MM.1S (cell line): ENCODE data around the gene UBE2J2.

Experiments used
- DNase-seq: peaks from one replicate; pipeline ENCODE4 v3.0.0-alpha.2; 2015
- H2AFZ ChIP-seq: fragments of 300-600 bp; sonication (generic); 2 replicates; pipeline ENCODE4 v1.6.0; 2016; ENCODE audit warnings: antibody characterized with exemption, low read length
- H3F3A ChIP-seq: fragments of 300-600 bp; sonication (generic); 2 replicates; pipeline ENCODE4 v1.6.1; 2016; ENCODE audit warnings: mild to moderate bottlenecking, antibody characterized with exemption, low read length, moderate library complexity, mixed read lengths; ENCODE audit not compliant: insufficient read depth
- H3K27ac ChIP-seq: fragments of 300-600 bp; sonication (generic); 2 replicates; pipeline ENCODE4 v1.5.1; 2016; ENCODE audit warnings: mild to moderate bottlenecking, low read length
- H3K27me3 ChIP-seq: fragments of 300-600 bp; sonication (generic); replicated peaks from 2 replicates; pipeline ENCODE4 v1.6.0; 2016; ENCODE audit warnings: low read length; ENCODE audit not compliant: insufficient read depth
- H3K36me3 ChIP-seq: fragments of 300-600 bp; sonication (generic); replicated peaks from 2 replicates; pipeline ENCODE4 v1.6.1; 2016; ENCODE audit warnings: mild to moderate bottlenecking, low read length, mixed read lengths; ENCODE audit not compliant: insufficient read depth
- H3K4me1 ChIP-seq: fragments of 300-600 bp; sonication (generic); 2 replicates; pipeline ENCODE4 v1.6.1; 2016; ENCODE audit warnings: low read length, mixed read lengths
- H3K4me2 ChIP-seq: fragments of 300-600 bp; sonication (generic); 2 replicates; pipeline ENCODE4 v1.6.0; 2016; ENCODE audit warnings: low read depth, low read length
- H3K4me3 ChIP-seq: fragments of 300-600 bp; sonication (generic); 2 replicates; pipeline ENCODE4 v1.5.1; 2016; ENCODE audit warnings: low read length, mixed read lengths
- H3K79me2 ChIP-seq: fragments of 300-600 bp; sonication (generic); 2 replicates; pipeline ENCODE4 v1.6.1; 2016; ENCODE audit warnings: mixed run types, low read length, mixed read lengths
- H3K9ac ChIP-seq: fragments of 300-600 bp; sonication (generic); 2 replicates; pipeline ENCODE4 v1.6.1; 2016; ENCODE audit warnings: low read length, mixed read lengths
- H3K9me2 ChIP-seq: fragments of 300-600 bp; sonication (generic); replicated peaks from 2 replicates; pipeline ENCODE4 v1.6.1; 2016; ENCODE audit warnings: mild to moderate bottlenecking, low read length, mixed read lengths; ENCODE audit not compliant: insufficient read depth
- H3K9me3 ChIP-seq: fragments of 300-600 bp; sonication (generic); replicated peaks from 2 replicates; pipeline ENCODE4 v1.6.1; 2016; ENCODE audit warnings: mild to moderate bottlenecking, low read length, mixed read lengths; ENCODE audit not compliant: insufficient read depth
- H4K20me1 ChIP-seq: fragments of 300-600 bp; sonication (generic); 2 replicates; pipeline ENCODE4 v1.6.1; 2016; ENCODE audit warnings: mild to moderate bottlenecking, low read length, moderate library complexity, mixed read lengths; ENCODE audit not compliant: insufficient read depth
- CTCF ChIP-seq: fragments of 300-600 bp; sonication (generic); IDR thresholded peaks from 2 replicates; pipeline ENCODE4 v1.5.1; 2016; ENCODE audit warnings: antibody characterized with exemption, low read length, mixed read lengths
- EZH2 ChIP-seq: fragments of 300-600 bp; sonication (generic); optimal IDR thresholded peaks from 2 replicates; pipeline ENCODE3; 2017; ENCODE audit warnings: low read depth, mild to moderate bottlenecking, antibody characterized with exemption, low read length, mixed read lengths
- EZH2phosphoT487 ChIP-seq: fragments of 300-600 bp; sonication (generic); IDR thresholded peaks from 2 replicates; pipeline ENCODE4 v1.6.1; 2018; ENCODE audit warnings: antibody characterized with exemption, low read length

Gene UBE2J2

GRCh38 chr1:1273512-1274298 lies at the start of gene UBE2J2:
Gene UBE2J2 (minus strand): TSS chr1:1273854. CDS start chr1:1267992, 5,862 bp downstream.
- peak within 1 kb of the TSS; percentile 100 for H3K4me2 ChIP-seq
- no peaks in the 10 kb centered on the region for H3K36me3 ChIP-seq
- H3F3A ChIP-seq = no peaks in the 10 kb centered on the region
- H3K27me3 ChIP-seq = no peaks in the 10 kb centered on the region; the same call in 1 of the 2 replicates
- peak within 1 kb of the TSS; percentile 85 for H3K9ac ChIP-seq
- H3K27ac ChIP-seq = no peak within 1 kb of the TSS
- TF ChIP-seq EZH2 = no peak
- no peak for TF ChIP-seq EZH2phosphoT487
- TF ChIP-seq CTCF = no peak
- DNase-seq = peak; percentile 89
- peak within 1 kb of the TSS; percentile 92 for H2AFZ ChIP-seq
- peaks cover 10% of the 10 kb centered on the region for H3K4me1 ChIP-seq
- no peaks in the 10 kb centered on the region for H3K9me3 ChIP-seq
- H4K20me1 ChIP-seq = no peaks in the 10 kb centered on the region; the same call in 1 of the 2 replicates
- peak within 1 kb of the TSS; percentile 97 for H3K4me3 ChIP-seq
- H3K9me2 ChIP-seq = no peaks in the 10 kb centered on the region
- peaks cover 42% of the 10 kb centered on the region for H3K79me2 ChIP-seq

DNA sequence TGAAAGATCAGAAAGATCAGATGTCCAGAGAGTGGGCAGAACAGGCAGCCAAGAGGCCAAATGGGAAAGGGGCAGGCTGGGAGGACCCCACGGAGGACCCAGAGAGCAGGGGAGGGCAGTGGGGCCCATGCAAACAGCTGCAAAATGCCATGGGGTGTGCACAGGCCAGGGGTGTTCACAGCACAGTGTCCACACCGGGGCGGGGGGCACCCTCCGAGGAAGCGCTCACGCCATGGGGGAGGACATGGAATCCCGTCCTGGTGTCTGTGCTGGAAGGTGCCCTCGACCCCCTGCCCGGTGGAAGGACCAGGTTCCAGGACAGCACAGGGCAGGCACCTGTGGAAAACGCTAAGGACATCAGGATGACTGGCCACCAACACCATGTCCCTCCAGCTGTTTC lies 49.3 kb upstream of the UBE2J2 start:
- TF ChIP-seq EZH2phosphoT487 = no peak
- TF ChIP-seq EZH2 = no peak
- TF ChIP-seq CTCF = no peak
- Histone ChIP-seq H3K79me2 (peaks cover 80% of the 10 kb centered on the region), H3K9me2 (no peaks in the 10 kb centered on the region), H3K27me3 (no peaks in the 10 kb centered on the region), H3K4me2 (peak overlapping the region; percentile 66; the same call in 1 of the 2 replicates), H3F3A (0 out of 2 replicates have a peak, but pooled peaks cover 6% of the 10 kb centered on the region), H3K4me3 (no peak overlapping the region), H3K9ac (no peak overlapping the region), H3K27ac (no peak overlapping the region), H3K9me3 (no peaks in the 10 kb centered on the region), H2AFZ (no peak overlapping the region), H3K4me1 (peaks cover 3% of the 10 kb centered on the region; the same call in 1 of the 2 replicates), H4K20me1 (peaks cover 12% of the 10 kb centered on the region; the same call in 1 of the 2 replicates), H3K36me3 (no peaks in the 10 kb centered on the region)
- DNase-seq = no peak

DNA sequence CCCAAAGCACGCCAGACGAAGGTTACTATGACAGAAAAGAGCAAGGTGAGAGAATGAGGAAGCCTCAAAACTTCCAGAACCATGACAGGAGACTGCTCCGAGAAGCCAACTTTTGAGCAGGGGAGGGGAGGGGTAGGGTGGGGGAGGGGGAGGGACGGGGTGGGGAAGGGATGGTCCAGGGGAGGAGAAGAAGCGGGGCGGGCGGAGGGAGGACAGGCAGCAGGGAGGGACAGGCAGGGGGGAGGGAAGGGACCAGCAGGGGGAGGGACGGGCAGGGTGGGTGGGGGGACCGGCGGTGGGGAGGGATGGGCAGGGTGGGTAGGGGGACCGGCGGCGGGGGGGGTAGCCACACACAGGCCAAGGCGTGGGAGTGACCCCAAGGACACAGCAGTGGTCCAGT lies 48.8 kb upstream of the UBE2J2 start:
- H3K4me1 ChIP-seq = peaks cover 3% of the 10 kb centered on the region; the same call in 1 of the 2 replicates
- no peak overlapping the region for H3K9ac ChIP-seq
- no peak for DNase-seq
- H3K36me3 ChIP-seq = 0 out of 2 replicates have a peak, but pooled peaks cover 3% of the 10 kb centered on the region
- no peak for TF ChIP-seq EZH2
- peaks cover 82% of the 10 kb centered on the region for H3K79me2 ChIP-seq
- H3K9me3 ChIP-seq = no peaks in the 10 kb centered on the region
- H3F3A ChIP-seq = peaks cover 9% of the 10 kb centered on the region; the same call in 1 of the 2 replicates
- peaks cover 12% of the 10 kb centered on the region; the same call in 1 of the 2 replicates for H4K20me1 ChIP-seq
- no peaks in the 10 kb centered on the region for H3K27me3 ChIP-seq
- H2AFZ ChIP-seq = no peak overlapping the region
- H3K4me2 ChIP-seq = no peak overlapping the region
- no peak overlapping the region for H3K27ac ChIP-seq
- no peaks in the 10 kb centered on the region for H3K9me2 ChIP-seq
- no peak overlapping the region for H3K4me3 ChIP-seq

GRCh38 chr1:1321477-1321876 lies 47.8 kb upstream of the UBE2J2 start:
- Histone ChIP-seq H3K27ac (no peak overlapping the region), H3K27me3 (no peaks in the 10 kb centered on the region), H3K4me2 (no peak overlapping the region), H4K20me1 (peaks cover 12% of the 10 kb centered on the region; the same call in 1 of the 2 replicates), H2AFZ (no peak overlapping the region), H3K9me3 (no peaks in the 10 kb centered on the region), H3K79me2 (peaks cover 77% of the 10 kb centered on the region), H3K4me3 (no peak overlapping the region), H3F3A (peaks cover 11% of the 10 kb centered on the region; the same call in 1 of the 2 replicates), H3K9me2 (no peaks in the 10 kb centered on the region), H3K9ac (no peak overlapping the region), H3K36me3 (0 out of 2 replicates have a peak, but pooled peaks cover 5% of the 10 kb centered on the region), H3K4me1 (peaks cover 3% of the 10 kb centered on the region; the same call in 1 of the 2 replicates)
- TF ChIP-seq EZH2phosphoT487 (no peak), EZH2 (no peak), CTCF (no peak)
- DNase-seq = no peak
